ENCODE results near the gene ARL8A.

GRCh38 chr1:202152399-202152798 is 7.9 kb upstream of the ARL8A start:
- TF ChIP-seq CTCF (conservative IDR thresholded peaks at IDR 0.05; ENCODE audit: low read length) (no peak), EZH2phosphoT487 (IDR thresholded peaks at IDR 0.05; ENCODE audit: borderline replicate concordance) (no peak)

Measured in Loucy (cell line).